NCI-H2171 (cell line): ENCODE measurements around the gene PSMA5.

ENCODE experiments used
- DNase-seq: peaks from one replicate; lab custom pipeline; 2025; lab: John Stamatoyannopoulos, UW

Gene PSMA5

DNA sequence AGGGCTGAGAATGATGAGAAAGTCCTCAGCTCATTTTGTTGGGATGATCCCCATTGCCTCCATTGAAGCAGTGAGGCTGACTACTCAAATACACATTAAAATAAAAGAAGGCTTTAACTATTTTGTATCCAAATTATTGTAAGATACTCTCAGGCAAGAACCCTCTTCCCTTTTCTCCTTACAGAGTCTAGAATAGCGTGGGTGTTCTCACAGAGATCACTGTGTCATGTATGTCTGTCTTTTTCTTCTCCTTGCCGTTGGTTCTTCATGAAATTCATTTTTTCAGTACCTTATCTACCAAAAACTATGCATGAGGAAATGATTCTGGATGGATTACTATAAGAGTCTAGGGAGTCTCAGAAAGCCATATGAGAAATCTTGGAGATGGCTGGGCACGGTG is 58.6 kb downstream of the PSMA5 start:
- no peak for DNase-seq

DNA sequence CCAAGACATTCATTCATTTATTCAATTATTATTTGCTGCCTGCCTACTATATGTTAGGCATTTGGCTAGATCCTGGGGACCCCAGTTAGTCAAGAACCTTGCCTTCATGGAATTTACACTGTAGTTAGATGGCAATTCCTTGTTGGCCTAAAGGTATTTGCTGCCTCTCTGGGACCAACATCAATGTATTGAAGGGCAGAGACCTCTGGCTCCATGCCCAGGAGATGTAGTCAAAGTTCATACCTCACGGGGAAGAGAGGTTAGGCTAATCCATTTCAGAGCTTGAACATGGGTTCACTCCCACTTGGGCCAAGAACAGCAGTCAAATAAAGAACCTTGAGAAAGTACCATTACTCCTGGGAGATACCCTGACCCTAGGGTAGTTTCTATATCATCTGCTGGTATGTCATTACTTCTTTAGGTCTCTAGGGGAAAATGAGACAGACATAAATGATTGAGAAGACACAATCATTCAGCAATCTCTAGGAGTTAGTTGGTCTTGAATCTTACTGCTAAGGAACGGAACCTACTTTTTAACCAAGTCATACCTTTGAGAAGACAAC is 60.5 kb downstream of the PSMA5 start:
- DNase-seq = no peak

DNA sequence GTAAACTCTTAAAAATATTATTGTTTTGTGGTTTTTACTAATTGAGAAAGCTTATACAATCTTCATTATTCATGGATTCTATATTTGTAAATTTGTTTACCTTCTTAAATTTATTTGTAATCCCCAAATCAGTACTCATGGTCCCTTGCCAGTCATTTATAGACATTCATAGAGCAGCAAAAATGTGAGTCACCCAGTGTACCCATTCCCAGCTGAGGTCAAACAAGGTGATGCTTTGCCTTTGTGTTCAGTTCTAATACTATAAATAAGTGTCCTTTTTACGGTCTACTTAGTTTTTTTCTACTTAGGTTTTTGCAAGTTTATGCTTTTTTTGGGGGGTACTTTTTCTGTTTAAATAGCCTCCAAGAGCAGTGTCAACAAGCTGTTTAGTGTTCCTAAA is 64.6 kb downstream of the PSMA5 start:
- DNase-seq = no peak

DNA sequence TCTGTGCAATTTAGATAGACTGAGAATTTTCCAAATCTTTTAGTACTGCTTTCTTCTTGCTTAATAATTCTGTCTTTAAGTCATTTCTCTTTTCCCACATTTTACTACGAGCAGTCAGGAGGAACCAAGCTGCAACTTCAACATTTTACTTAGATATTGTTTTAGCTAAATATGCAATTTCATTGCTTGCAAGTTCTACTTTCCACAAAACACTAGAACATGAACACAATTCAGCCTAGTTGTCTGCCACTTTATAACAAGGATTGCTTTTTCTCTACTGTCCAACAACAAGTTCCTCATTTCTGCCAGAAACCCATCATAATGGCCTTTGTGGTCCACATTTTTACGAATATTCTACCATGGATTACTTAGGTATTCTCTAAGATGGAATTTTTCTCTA is 65.2 kb downstream of the PSMA5 start:
- DNase-seq = no peak

DNA sequence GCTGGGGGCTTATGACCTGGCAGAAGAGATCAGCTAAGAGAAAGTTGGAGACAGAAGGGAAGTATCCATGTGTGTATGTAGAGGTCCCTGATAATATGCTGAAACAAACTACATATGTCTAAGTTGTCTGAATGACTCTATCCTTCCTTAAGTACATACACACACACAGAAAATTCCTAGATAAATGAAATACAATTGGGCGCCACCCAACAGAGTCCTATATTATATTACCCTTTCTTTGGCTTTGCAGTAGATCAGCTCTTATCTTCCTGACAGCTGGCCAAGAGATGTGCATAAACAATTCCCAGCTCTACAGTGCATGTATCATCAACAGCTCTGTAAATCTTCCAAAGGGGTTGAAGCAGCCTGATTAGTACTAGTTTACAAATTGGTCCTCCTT is 68.6 kb downstream of the PSMA5 start:
- peak; percentile 66 for DNase-seq

DNA sequence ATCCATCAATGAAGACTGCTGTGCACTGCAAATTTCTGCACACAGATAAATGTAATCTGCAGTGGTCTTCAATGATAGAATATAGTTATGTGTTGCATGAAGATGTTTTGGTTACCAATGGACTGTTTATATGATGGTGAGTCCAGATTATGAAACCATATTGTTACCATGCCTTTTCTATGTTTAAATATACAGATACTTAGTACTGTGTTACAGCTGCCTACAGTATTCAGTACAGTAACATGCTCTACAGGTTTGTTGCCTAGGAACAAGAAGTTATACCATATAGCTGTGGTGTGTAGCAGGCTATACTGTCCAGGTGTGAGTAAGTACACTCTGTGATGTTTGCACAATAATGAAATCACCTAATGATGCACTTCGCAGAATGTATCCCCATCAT is 69.3 kb downstream of the PSMA5 start:
- DNase-seq = no peak

DNA sequence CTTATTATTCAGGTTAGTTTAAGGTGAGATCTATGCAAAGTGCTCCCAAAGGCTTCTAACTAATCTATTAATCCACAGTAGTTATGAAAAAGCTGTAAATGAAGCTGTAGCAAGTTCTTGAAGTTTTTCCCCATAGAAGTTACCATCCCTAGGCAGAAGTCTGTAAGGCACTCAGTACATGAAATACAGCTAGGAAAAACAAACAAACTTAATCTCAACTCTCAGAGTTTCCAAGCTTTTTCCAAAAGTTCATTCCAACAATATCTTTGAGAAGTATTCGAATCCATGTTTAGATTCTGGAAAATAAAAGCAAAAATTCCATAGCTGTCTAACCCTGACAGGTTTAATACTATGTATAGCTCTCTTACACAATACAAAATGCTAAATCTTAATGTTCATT is 69.7 kb downstream of the PSMA5 start:
- DNase-seq = no peak

DNA sequence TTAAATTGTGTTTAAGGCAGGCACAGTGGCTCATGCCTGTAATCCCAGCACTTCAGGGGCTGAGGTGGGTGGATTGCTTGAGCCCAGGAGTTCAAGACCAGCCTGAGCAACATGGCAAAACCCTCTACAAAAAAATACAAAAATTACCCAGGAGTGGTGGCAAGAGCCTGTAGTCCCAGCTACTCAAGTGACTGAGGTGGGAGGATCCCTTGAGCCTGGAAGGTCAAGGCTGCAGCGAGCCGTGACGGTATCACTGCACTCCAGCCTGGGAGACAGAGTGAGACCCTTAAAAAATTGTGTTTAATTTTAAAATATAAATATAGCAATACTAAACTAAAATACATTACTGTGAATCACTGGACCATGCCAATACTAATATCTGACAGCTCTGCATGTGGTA is 71.3 kb downstream of the PSMA5 start:
- no peak for DNase-seq

DNA sequence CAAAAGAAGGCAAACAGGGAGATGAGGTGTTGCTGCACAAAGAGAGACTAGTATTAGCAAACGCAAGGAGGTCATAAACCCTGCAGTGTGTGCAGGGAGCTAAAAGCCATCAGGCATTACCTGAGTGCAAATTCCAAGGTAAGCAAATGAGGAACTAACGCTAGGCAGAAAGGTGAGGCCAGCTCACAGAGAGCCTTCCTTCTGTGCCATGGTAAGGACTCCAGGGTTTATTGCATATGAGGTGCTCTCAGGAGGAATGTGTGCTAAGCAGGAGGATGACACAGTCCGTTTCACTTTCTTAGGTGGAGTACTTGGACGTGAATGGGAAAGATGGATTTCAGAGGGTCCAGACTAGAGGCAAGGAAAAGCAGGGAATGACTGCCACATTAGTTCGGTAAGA is 74.8 kb downstream of the PSMA5 start:
- DNase-seq = no peak

DNA sequence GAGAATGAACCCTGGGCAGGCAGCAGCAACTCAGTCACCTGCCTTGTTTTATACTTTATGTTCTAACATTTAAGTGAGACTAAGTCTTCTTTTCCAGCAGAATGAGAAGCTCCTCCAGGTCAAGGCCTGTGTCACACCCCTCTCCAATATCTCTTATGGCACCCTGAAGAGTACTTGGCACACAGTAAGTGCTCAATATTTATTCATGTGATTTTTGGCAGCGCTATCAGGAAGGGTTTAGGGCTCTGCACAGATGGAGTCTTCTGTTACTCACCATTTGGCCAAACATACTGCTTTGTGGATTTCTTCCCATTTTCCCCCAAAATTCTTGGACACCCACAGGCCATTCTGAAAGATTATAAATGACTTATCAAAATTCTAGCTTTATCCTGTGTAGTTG is 75.6 kb downstream of the PSMA5 start:
- no peak for DNase-seq

DNA sequence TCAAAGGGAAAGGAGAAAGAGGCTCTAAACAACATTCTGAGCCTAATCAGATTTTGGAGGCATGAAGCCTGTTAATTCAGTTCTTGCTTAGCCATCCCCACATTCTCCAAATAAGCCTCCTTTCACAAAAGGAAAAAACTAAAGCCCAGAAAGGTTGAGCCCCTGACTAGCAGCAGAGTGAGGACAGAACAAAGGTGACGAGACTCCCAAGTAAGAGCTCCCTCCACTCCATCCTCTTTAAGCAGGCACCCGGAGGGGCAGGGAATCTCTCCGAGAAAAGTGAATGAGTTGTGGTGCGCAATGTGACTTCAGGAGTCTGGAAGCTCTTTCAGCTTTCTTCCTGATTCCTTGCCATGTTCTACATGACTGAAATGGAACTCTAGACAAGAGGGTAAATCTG is 76.1 kb downstream of the PSMA5 start:
- DNase-seq = no peak
